Measurements from ENCODE around the gene COL4A3.
"Not testable (repeated sequence)": the region's sequence is repeated elsewhere in the genome, so short reads cannot be mapped to it uniquely, and the experiment has no call there.

COL4A3 gene

DNA sequence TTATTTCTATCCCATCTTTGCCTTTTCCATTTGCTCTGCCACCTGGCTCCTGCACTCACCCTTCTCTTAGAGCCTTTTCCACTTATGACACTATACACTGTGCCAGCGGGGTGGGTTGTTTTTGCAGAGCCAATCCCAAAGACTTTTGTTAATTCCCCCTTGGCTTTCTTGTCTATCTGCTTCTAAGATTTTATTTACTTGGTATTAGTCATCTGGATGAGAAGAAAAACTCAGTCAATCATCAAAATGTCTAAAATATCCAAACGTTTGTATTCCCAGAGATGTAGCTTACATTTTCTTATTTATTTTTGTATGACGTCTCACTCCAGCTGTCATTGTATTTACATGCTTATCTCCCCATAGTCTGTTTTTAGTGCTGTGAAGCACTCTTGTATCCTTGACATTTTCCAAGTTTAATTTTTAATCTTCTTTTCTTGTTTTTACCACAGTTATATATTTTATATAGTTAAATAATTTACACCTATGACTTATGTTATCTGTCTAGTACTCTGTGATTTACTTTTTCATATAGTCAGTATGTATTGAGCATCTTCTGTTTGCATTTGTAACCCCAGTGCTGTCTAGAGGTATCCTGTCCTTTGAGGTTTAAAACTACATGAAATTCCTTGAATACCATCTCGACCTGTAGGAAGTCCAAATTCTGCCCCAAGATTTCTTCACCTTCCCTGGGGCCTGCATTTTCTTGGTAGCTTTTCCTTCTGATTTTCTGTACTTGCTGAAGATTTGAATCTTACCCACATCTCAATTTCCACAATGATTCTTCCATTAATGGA lies 55.1 kb downstream of the COL4A3 start:
- DNase-seq: no peak

DNA sequence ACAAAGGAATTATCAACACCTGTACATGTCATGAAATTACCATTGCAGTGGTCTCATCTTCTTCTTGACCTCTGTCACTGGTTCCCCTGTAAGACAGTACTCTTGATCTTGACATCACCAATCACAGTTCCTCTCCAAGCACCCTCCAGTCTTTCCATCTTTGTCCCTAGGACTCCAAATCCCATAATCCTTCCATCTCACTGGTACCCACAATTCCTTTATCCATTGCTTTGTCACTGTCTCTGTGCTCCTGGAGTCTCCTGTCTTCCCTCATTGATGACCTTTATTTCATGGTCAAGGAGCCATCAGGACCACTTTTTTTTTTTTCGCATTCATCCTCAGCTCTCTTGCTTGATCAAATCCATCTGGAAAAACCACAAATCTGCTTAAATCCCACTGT lies 56.7 kb downstream of the COL4A3 start:
- no peak for DNase-seq

DNA sequence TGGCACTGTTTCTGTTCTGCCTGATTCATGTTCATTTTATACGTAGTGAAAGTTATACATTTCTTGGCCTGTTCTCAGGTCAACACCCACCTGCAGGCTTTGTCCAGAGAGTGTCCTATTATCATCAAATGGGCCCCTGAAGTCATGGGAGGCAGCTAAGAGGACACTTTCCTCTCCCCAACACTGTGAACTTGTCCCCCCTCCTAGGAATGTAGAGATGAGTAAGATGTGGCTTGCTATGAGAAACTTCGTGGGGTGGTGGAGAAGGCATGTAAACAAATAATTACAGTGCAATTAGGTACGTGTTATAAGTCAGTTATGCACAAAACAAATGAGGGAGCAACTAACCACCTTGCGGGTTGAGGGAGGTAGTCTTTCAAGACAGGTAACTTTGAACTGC lies 57.9 kb downstream of the COL4A3 start:
- no peak for DNase-seq

DNA sequence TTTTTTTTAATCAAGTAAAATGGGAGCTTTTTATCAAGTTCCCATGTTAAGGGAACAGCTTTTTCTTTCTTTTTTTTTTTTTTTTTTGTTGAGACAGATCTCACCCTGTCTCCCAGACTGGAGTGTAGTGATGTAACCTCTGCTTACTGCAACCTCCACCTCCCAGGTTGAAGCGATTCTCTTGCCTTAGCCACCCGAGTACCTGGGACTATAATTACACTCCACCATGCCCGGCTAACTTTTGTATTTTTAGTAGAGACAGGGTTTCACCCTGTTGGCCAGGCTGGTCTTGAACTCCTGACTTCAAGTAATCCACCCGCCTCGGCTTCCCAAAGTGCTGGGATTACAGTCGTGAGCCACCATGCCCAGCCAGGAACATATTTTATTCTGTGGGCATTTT lies 61.2 kb downstream of the COL4A3 start:
- DNase-seq: not testable (repeated sequence)

DNA sequence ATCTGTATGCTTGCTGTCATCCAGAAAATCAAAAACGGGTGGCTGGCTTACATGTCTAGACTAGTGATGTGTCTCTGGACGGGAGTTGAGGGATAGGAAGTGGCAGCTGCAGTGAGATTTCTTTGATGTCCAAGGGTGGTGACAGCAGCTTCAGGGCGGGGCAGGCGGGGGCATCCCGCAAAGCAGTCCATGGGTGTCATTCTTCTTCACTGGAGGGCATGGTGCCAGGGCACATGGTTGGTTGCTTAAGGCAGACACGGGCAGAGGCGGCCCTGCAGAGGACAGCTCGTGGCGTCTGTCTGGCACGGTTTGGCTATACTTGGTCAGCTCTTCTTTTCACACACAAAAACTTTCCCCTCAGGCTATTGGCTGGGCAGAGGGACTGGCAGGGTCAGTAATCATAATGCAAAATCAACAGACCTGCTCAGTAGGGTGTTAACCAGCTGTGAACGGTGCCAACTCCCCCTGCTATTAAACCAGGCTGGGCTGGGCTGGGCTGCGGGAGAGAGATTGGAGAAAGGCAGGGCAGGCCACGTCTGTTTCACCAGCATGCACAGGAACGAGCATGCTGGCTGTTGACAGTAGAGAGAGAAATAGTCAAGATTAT lies 63.7 kb downstream of the COL4A3 start:
- DNase-seq: no peak

DNA sequence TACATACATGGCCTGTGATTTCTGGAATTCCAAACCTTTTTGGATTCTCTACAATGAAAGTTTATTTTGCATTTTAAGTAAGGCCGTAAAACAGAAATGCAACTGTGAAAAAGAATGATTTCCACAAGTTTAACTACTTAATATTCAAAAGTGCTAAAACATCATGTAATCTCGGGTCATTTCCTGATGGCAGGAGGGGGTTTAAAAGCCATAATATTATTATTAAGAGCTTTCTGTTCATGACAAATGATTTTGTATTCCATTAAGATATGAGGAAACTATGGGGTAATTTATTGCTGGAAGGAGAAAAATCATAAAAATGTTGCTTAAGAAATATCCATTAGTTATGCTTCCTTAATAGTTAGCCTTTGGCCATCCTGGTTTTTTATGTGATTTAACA lies 65.7 kb downstream of the COL4A3 start:
- no peak for DNase-seq

DNA sequence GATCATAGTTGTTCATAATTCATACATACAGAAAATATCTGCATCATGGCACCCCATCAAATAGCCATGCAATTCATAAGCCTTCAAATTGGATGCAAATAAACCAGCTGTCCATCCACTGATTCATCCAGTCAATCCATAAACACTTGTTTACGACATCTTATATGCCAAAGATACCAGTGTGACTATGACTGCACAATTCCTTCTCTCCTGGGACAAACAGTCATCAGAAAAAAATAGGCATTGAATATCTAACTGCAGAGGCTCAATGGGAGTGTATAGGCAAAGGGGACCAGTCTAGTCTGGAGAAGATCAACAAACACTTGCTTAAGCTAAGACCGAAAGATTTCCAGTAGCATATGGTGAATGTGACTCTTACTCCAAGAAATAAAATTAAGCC lies 70.0 kb downstream of the COL4A3 start:
- no peak for DNase-seq

DNA sequence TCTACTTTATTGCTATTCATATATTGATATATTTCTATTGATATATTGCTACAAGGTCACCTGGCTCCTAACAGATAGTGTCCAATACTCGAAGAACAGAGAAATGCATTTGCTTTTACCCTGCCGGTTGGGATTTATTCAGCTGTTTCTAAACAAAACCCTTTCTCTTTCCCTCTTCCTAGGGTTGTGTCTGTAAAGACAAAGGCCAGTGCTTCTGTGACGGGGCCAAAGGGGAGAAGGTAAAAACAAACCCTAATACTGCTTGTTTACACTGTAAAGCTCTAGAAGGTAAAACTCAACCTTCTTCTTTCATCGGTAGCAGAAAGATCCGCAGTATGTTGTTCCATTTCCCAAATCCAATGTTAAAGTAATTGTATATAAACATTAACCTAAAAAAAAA lies 73.4 kb downstream of the COL4A3 start:
- no peak for DNase-seq

DNA sequence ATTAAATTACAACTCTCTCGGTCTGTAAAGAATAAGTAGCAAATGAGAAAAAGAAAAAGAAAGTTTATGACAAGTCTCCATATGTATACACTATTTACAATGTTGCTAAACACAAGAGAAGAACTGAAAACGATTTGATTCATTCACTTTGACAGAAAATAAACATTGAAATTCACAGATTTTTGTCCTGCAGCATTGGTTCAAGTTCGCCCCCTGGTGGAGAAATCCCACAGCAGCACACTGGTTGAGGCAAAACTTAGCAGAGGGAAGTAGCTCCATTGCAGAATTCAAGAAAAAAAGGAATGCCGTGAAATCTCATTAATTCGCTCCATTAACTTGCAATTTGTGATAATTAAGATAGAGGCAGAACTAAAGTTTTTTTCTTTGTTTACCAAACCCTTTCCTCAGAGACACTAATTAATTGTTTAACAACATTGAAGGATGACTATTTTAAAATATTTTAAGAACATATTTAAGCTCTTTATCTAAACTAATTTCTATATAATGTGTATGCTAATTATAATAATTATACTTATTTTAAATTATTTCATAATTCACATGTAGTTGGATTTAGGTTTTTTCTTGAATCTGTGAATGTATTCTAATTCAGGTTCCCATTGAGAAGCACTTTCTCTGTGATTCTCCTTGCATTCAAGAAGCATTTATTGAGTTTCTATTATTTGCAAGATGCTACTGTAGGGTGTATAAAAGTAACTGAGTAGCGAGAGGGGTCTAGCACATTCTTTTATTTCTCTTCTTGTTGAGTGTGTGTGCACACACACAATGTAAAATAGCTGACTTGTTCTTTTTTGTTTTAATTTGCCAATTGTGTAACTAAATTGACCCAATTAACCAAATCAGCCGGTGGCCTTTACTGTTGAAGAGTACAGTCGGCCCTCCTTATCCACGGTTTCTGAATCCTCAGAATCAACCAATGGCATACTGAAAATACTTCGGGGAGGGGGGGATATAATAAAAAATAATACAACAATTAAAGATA lies 74.1 kb downstream of the COL4A3 start:
- no peak for DNase-seq

DNA sequence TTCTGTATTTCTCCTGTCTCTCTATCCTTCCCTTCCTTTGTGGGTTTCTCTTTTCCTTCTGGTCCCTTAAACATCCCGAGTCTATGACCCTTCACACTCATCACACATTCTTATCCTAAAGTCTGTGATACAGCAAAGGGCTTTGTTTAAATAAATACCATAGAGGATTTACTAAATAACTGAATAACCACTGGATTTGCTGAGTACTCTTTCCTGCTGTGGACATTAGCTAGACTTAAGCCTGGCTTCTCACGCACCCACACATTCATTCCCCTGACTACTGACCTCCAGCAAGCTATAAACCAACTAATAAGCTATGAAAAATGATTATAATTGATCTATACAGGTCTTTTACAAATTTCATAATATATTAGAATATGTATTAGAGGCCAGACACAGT lies 76.6 kb downstream of the COL4A3 start:
- no peak for DNase-seq

DNA sequence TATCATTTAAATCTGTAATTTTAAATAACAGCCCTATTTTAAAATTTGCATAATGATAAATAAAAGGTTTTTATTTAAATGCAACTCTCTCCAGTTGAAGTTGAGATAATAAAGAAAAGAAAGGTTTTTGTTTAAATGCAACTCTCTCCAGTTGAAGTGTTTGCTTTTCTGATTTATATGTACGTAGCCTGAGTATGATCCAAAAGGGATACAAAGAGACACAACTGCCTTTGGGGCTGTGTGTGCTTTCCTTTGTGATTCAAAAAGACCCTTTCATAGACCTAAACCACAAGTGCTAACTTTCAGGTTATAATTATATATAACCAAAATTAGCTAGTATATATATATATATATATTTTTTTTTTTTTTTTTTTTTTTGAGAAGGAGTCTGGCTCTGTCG lies 84.5 kb downstream of the COL4A3 start:
- DNase-seq: no peak

DNA sequence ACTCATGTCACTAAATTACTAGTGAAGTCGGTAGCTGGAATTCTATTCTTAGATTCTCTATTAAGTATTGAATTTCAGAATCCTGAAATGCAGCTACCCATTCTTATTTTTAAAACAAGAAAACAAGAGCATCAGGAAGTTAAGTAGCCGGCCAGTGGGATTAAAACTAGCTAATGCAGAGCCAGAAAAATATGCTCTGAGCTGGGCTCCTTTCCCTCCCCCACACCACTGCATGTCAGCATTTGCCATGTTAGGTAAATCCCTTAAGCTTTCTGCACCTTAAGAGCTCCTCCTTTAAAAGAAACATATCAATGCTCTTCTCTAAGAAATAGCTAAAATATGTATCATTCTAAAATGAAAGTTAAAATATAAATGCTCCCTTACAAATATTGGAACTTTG lies 88.4 kb downstream of the COL4A3 start:
- DNase-seq: no peak

DNA sequence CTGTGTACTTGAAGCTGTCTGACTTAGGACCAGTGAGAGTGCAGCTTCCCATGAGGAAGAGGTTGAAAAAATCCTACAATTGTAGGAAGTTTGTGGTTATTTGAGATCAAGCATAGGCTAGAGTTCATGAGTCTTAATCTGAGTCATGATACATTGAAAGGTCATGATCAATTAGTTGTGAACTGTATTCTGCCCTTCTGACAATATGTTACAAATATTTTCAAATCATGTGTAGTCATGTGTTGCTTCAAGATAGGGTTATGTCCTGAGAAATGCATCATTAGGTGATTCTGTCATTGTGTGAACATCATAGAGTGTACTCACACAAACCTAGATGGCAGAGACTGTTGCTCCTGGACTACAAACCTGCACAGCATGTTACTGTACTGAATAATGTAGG lies 92.2 kb downstream of the COL4A3 start:
- DNase-seq: no peak

DNA sequence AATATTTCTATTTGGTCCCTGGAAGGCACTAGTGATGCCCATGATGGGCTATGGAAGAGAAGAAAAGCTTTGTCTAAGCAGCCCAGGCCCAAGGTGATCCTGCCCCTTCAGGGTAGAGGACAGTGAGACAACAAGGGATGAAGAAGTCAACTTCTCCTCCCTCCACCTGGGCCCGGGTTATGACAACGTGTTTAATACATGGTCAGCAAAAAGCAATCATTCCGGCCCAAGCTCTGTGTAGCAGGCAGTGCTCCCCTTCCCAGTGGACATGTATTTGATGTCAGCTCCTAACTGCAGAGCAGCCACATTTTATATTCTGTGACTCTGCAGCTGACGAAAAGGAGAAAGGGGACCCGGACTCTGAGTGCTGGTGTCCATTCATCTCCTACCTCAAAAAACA lies 93.4 kb downstream of the COL4A3 start:
- no peak for DNase-seq

DNA sequence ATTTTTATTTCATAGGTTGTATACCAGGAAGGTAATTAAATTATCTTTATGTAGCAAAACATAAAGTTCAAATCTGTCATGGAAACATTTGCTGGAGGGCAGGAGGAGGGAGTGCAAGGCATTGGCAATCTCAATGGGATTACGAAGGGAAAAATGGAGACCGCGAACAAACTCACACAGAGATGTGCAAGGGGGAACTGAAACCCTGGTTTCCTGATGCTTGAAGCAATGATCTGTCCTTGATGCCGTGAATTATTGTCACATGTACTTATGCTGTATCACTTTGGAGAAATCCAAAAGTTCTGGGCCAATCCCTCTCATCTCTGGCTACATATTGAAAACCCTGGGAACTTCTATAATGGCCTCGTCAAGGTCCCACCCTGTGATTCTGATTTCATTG lies 95.6 kb downstream of the COL4A3 start:
- DNase-seq: no peak

DNA sequence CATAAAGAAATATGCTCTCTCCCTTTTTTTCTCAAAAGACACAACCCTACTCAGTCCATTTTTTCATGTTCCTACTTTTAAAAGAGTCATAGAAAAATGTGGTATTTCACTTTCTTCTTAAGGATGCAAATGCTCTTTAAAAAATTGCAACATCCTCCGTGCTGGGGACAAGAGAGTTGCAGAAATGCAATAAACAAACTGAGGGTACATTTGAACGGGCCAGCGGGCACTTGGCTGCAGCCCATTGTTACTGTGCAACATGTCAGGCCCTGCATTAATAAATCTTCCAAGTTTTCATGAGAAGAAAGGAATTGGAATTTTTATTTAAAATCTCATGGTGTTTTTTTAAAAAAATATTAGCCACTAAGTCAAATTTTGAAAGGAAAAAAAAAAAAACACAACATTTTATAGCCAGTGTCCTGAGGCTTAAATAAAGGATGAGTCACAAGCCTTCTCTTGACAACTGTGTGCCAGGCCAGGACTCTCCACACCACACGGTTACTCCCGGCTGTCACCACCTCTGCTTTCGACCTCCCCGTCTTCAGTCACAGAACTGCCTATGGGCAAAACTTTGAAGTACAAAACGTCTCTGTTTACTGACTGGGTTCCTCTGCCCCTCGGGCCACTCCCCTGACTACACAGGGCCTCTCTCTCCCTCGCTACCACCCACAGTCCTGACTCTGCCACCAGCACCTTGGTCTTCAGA lies 103.1 kb downstream of the COL4A3 start:
- DNase-seq: no peak

DNA sequence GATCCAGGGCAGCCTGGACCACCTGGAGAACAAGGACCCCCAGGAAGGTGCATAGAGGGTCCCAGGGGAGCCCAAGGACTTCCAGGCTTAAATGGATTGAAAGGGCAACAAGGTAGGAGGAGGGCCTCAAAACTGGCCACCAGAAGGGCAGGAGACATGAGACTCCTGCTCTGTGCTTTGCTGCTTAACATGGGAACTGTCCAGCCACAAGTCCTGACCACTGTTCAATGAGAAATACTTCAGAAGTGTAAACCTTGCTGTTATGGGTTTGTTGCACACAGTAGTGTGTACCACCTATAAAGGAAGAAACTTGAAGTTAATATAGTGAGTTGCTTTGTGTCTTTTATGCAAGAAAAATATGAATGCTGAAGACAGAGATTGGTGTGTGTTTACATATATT lies 116.5 kb downstream of the COL4A3 start:
- DNase-seq: no peak

DNA sequence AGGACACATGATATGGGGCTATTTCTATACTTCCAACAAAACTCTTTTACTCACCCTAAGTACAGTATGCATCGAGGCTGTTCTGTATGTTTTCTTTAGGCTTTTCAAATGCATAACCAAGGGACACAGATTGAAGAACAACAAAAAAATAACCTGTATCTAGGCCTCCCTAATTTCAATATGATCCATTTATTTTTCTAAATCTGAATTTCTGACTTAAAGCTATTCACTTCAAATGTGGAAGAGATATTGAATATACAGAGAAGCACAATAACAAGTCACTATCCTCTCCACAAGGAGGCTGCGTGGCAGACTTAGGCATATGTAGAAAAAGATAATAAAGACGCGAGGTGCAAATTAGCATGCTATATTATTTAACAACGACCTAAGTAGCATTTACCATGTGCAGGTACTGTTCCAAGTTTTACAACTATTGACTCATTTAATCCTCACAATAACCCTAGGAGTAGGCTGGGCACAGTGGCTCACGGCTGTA lies 121.4 kb downstream of the COL4A3 start:
- no peak for DNase-seq

DNA sequence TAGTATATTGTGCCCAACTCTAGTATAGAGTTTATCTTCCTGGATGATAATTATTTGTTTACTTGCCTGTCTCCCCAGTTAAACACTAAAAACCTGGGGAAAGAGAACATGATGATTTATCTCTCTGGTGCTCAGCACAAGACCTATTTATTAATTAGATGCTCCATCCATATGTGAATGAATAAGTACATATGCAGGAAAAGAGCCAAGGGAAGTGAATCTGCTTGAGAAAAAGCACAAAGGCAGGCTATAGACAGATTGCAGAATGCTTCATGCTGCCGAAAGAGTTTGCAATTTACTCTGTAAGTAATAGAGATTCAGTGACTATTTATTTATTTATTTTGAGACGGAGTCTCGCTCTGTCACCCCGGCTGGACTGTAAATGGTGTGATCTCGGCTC lies 123.3 kb downstream of the COL4A3 start:
- no peak for DNase-seq

DNA sequence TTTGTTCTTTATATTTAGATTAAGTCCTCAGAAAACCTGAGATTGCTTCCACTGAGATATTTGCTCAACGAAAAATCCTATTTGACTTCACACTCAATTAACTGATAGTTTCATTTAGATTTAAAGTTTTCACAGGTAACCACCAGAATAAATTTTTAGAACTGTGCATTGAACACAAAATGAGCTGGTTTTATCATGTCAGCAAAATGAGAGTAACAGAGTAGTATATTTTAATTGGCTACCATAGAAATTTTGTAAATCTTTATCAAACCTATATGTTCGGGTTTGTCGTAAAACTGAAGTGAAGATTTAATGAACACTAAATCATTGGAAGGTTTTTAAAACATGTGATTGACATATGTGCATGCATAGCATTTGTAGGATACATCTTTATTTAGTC lies 127.9 kb downstream of the COL4A3 start:
- no peak for DNase-seq

DNA sequence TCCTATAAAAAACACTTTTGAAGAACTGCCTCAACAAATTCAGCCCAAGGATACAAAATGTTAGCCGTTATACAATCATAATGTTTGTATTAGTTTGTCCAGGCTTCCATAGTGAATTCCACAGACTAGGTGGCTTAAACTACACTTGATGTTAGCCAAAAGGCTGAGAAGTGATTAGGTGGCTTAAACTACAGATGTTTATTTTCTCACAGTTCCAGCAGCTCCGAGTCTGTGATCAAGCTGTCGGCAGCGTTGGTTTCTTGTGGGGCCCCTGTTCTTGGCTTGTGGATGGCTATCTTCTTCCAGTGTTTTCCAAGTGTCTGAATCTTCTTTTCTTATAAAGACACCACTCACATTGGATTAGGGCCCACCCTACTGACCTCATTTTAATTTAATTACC lies 129.1 kb downstream of the COL4A3 start:
- no peak for DNase-seq

DNA sequence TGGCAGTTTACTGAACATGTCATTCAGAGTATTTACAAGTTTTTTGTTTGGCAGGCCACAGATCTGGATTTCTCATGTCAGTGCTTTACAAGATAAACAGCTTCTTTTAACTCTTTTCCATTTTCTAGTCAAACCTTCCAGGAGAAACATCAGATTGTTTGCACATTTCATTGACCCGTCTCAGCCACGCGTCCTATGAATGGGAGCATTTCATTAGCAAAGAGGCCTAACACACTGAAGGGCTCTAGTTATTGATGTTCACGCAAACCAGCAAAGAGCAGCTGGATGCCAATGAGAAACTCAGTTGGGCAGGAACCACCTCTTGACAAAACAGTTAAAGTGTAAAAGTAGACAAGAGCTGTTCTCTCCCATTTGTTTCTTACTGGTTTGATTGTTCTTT lies 131.4 kb downstream of the COL4A3 start:
- no peak for DNase-seq

All from NCI-H2171 (cell line).